Measurements from ENCODE around the gene TCEA2.

DNA sequence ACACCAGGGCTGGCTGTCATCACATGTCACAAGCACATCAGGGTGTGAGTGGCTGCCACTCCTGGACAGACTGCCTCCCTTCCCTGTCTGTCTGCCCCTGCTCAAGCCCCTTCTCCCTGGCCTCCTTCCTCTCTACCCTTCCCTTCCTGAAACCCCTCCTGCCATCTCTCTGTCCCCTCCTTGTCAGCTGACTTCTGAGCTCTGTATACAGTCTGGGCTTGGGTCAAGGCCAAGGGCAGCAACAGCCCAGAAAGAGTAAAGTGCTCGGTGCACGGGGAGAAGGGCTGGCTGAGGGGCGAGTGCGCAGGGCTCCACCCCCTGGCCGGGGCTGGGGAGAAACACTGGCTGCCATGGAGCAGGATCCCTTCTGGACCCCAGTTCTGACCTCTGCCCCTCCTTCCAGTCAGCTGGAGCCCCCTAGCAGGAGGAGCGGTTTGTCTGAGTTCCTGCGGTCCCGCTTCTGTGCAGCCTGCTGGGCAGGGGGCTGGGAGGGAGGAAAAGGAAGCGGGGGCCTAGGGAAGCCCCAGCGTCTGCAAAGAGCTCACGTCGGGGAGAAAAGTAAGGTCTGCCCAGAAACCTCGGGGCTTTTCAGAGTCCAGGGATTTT, 19.2 kb downstream of the TCEA2 start:
- no peak for TF ChIP-seq SUZ12 (IDR thresholded peaks at IDR 0.05; ENCODE audit: extremely low read depth, insufficient read depth, insufficient read length)
- no peak for TF ChIP-seq ZNF274 (IDR thresholded peaks at IDR 0.05; ENCODE audit: low read depth, low read length)

Measured in NT2/D1 (cell line).